GM21447 (cell line): Measurements from ENCODE around the gene C13orf46.
"Not testable (repeated sequence)": the region's sequence is repeated elsewhere in the genome, so short reads cannot be mapped to it uniquely, and the experiment has no call there.

Experiments
- ATAC-seq: cut with Tn5 transposase; IDR thresholded peaks from one replicate; pipeline ENCODE4 v1.9.1; 2021; ENCODE audit not compliant: unreplicated experiment

C13orf46 gene

GRCh38 chr13:113926951-113927660, 46.8 kb downstream of the C13orf46 start:
- no peak for ATAC-seq

GRCh38 chr13:113926301-113926761, 47.5 kb downstream of the C13orf46 start:
- no peak for ATAC-seq

GRCh38 chr13:113924184-113924901, 49.5 kb downstream of the C13orf46 start:
- no peak for ATAC-seq

- ATAC-seq = no peak
Measured at GRCh38 chr13:113923376-113924063, 50.4 kb downstream of the C13orf46 start.

GRCh38 chr13:113922412-113923118, 51.3 kb downstream of the C13orf46 start:
- ATAC-seq = no peak

- no peak for ATAC-seq
Measured at GRCh38 chr13:113921763-113922162, 52.1 kb downstream of the C13orf46 start.

GRCh38 chr13:113920606-113921286, 53.1 kb downstream of the C13orf46 start:
- no peak for ATAC-seq

GRCh38 chr13:113919761-113920559, 53.9 kb downstream of the C13orf46 start:
- no peak for ATAC-seq

- no peak for ATAC-seq
Measured at GRCh38 chr13:113918981-113919701, 54.7 kb downstream of the C13orf46 start.

- no peak for ATAC-seq
Measured at GRCh38 chr13:113918580-113918979, 55.3 kb downstream of the C13orf46 start.

GRCh38 chr13:113917594-113918371, 56.1 kb downstream of the C13orf46 start:
- no peak for ATAC-seq

- no peak for ATAC-seq
Measured at GRCh38 chr13:113917096-113917495, 56.8 kb downstream of the C13orf46 start.

- no peak for ATAC-seq
Measured at GRCh38 chr13:113916330-113916815, 57.5 kb downstream of the C13orf46 start.

- ATAC-seq = no peak
Measured at GRCh38 chr13:113915786-113916329, 58.0 kb downstream of the C13orf46 start.

GRCh38 chr13:113915012-113915763, 58.7 kb downstream of the C13orf46 start:
- no peak for ATAC-seq

- no peak for ATAC-seq
Measured at GRCh38 chr13:113914333-113915011, 59.4 kb downstream of the C13orf46 start.

- ATAC-seq = not testable (repeated sequence)
Measured at GRCh38 chr13:113913838-113914237, 60.0 kb downstream of the C13orf46 start.
